Measurements from ENCODE around the gene KIAA0408.
A peak's percentile ranks its signal among the peaks of the same experiment; 100 is the strongest.
"Not testable (repeated sequence)": the region's sequence is repeated elsewhere in the genome, so short reads cannot be mapped to it uniquely, and the experiment has no call there.

KIAA0408 gene

GRCh38 chr6:127462376-127462775 lies 3.2 kb upstream of the KIAA0408 start:
- no peak for DNase-seq

- DNase-seq: no peak
Measured at GRCh38 chr6:127460465-127460864, 1.3 kb upstream of the KIAA0408 start.

GRCh38 chr6:127458817-127459216 lies 372 bp downstream of the KIAA0408 start:
- no peak for DNase-seq

- no peak for DNase-seq
Measured at GRCh38 chr6:127458222-127458621, 967 bp downstream of the KIAA0408 start.

- no peak for DNase-seq
Measured at GRCh38 chr6:127457456-127458064, 1.6 kb downstream of the KIAA0408 start.

GRCh38 chr6:127456465-127456864 lies 2.7 kb downstream of the KIAA0408 start:
- DNase-seq: no peak

- DNase-seq: no peak
Measured at GRCh38 chr6:127453845-127454619, 5.2 kb downstream of the KIAA0408 start.

- no peak for DNase-seq
Measured at GRCh38 chr6:127452803-127453202, 6.4 kb downstream of the KIAA0408 start.

- DNase-seq: no peak
Measured at GRCh38 chr6:127451388-127451787, 7.8 kb downstream of the KIAA0408 start.

GRCh38 chr6:127447780-127448179 lies 11.4 kb downstream of the KIAA0408 start:
- no peak for DNase-seq

- no peak for DNase-seq
Measured at GRCh38 chr6:127446356-127446755, 12.8 kb downstream of the KIAA0408 start.

- DNase-seq: no peak
Measured at GRCh38 chr6:127441881-127442280, 17.3 kb downstream of the KIAA0408 start.

GRCh38 chr6:127439718-127440117 lies 19.5 kb downstream of the KIAA0408 start:
- no peak for DNase-seq

- DNase-seq: no peak
Measured at GRCh38 chr6:127436578-127437110, 22.5 kb downstream of the KIAA0408 start.

- no peak for DNase-seq
Measured at GRCh38 chr6:127435626-127436220, 23.5 kb downstream of the KIAA0408 start.

GRCh38 chr6:127434651-127435050 lies 24.5 kb downstream of the KIAA0408 start:
- DNase-seq: no peak

GRCh38 chr6:127428562-127428961 lies 30.6 kb downstream of the KIAA0408 start:
- DNase-seq: not testable (repeated sequence)

- no peak for DNase-seq
Measured at GRCh38 chr6:127423921-127424320, 35.3 kb downstream of the KIAA0408 start.

GRCh38 chr6:127421164-127421563 lies 38.0 kb downstream of the KIAA0408 start:
- DNase-seq: not testable (repeated sequence)

- peak; percentile 89 for DNase-seq
Measured at GRCh38 chr6:127420556-127420955, 38.6 kb downstream of the KIAA0408 start.

GRCh38 chr6:127415096-127415495 lies 44.1 kb downstream of the KIAA0408 start:
- DNase-seq: no peak

GRCh38 chr6:127413123-127413522 lies 46.1 kb downstream of the KIAA0408 start:
- DNase-seq: not testable (repeated sequence)

GRCh38 chr6:127412016-127412415 lies 47.2 kb downstream of the KIAA0408 start:
- not testable (repeated sequence) for DNase-seq
